ENCODE measurements around the gene ASIP. TPM values are rescaled to one million over a fixed set of nuclear protein-coding genes. Genes with fewer than 3 reads are reported as not detected.
A peak's percentile ranks its signal among the peaks of the same experiment; 100 is the strongest.
"Not testable (repeated sequence)": the region's sequence is repeated elsewhere in the genome, so short reads cannot be mapped to it uniquely, and the experiment has no call there.

ASIP gene
- total RNA-seq, 3 donors from 2014 or later = not detected

GRCh38 chr20:34282041-34282440, 40.8 kb downstream of the ASIP start:
- TF ChIP-seq CTCF (IDR thresholded peaks at IDR 0.05) = no peak
- H3K4me1 ChIP-seq (ENCODE audit: low read depth) = no peaks in the 10 kb centered on the region
- H3K36me3 ChIP-seq (ENCODE audit: low read depth) = no peaks in the 10 kb centered on the region
- intact Hi-C loops (cut with DNase I, micrococcal nuclease) = no loop called here
- DNase-seq (no peak), ATAC-seq (no peak)
- no peak overlapping the region for H3K4me3 ChIP-seq
- H3K9me3 ChIP-seq = no peaks in the 10 kb centered on the region

GRCh38 chr20:34283844-34284243, 42.6 kb downstream of the ASIP start:
- Histone ChIP-seq H3K36me3 (ENCODE audit: low read depth) (no peaks in the 10 kb centered on the region), H3K9me3 (no peaks in the 10 kb centered on the region), H3K4me1 (ENCODE audit: low read depth) (no peaks in the 10 kb centered on the region), H3K4me3 (no peak overlapping the region)
- DNase-seq (no peak), ATAC-seq (no peak)
- no peak for TF ChIP-seq CTCF (IDR thresholded peaks at IDR 0.05)
- intact Hi-C loops (cut with DNase I, micrococcal nuclease) = no loop called here

- Histone ChIP-seq H3K4me3 (no peak overlapping the region), H3K36me3 (ENCODE audit: low read depth) (no peaks in the 10 kb centered on the region), H3K9me3 (no peaks in the 10 kb centered on the region), H3K4me1 (ENCODE audit: low read depth) (no peaks in the 10 kb centered on the region)
- no peak for ATAC-seq
- no peak for TF ChIP-seq CTCF (IDR thresholded peaks at IDR 0.05)
- DNase-seq = no peak
- intact Hi-C loops (cut with DNase I, micrococcal nuclease) = no loop called here
These were observed 44.2 kb downstream of the ASIP start for GRCh38 chr20:34285450-34285849.

GRCh38 chr20:34287500-34287899, 46.3 kb downstream of the ASIP start:
- ATAC-seq; H3K9me3 ChIP-seq; intact Hi-C loops (cut with DNase I, micrococcal nuclease); H3K4me1 ChIP-seq (ENCODE audit: low read depth); H3K36me3 ChIP-seq (ENCODE audit: low read depth); H3K4me3 ChIP-seq; DNase-seq: not testable (repeated sequence)

GRCh38 chr20:34290471-34290870, 49.2 kb downstream of the ASIP start:
- intact Hi-C loops (cut with DNase I, micrococcal nuclease) = no loop called here
- DNase-seq = peak in 1 of 3 donors; percentile 12
- H3K4me3 ChIP-seq = no peak overlapping the region
- no peak for TF ChIP-seq CTCF (IDR thresholded peaks at IDR 0.05)
- H3K36me3 ChIP-seq (ENCODE audit: low read depth) = no peaks in the 10 kb centered on the region
- no peaks in the 10 kb centered on the region for H3K4me1 ChIP-seq (ENCODE audit: low read depth)
- ATAC-seq = no peak
- H3K9me3 ChIP-seq = no peaks in the 10 kb centered on the region

- DNase-seq (no peak), ATAC-seq (no peak)
- Histone ChIP-seq H3K9me3 (no peaks in the 10 kb centered on the region), H3K4me3 (no peak overlapping the region), H3K4me1 (ENCODE audit: low read depth) (no peaks in the 10 kb centered on the region), H3K36me3 (ENCODE audit: low read depth) (no peaks in the 10 kb centered on the region)
- TF ChIP-seq CTCF (IDR thresholded peaks at IDR 0.05) = no peak
- intact Hi-C loops (cut with DNase I, micrococcal nuclease) = no loop called here
These were observed 51.3 kb downstream of the ASIP start for GRCh38 chr20:34292496-34292895.

All from mucosa of descending colon (tissue), 3 donors.